H9 (cell line): Measurements from ENCODE around the gene UBE4B. TPM values are rescaled to one million over a fixed set of nuclear protein-coding genes. Genes with fewer than 3 reads are reported as not detected.

Experiments
- DNase-seq: peaks from one replicate; pipeline ENCODE4 v3.0.0-alpha.2; 2017
- H2AFZ ChIP-seq: one replicate; pipeline ENCODE4 v1.6.1; 2013; ENCODE audit warnings: mild to moderate bottlenecking, low read length, control low read depth, moderate library complexity
- H2AK5ac ChIP-seq: 2 replicates; pipeline ENCODE4 v1.6.1; 2013; ENCODE audit warnings: low read length, control low read depth, mixed read lengths; ENCODE audit not compliant: insufficient read length
- H2BK120ac ChIP-seq: one replicate; pipeline ENCODE4 v1.6.1; 2013; ENCODE audit warnings: low read depth, mild to moderate bottlenecking, low read length, control low read depth, inconsistent platforms; ENCODE audit not compliant: poor library complexity, severe bottlenecking
- H2BK12ac ChIP-seq: 2 replicates; pipeline ENCODE4 v1.6.1; 2013; ENCODE audit warnings: low read length, control low read depth, mixed read lengths, low read depth; ENCODE audit not compliant: insufficient read length
- H2BK15ac ChIP-seq: 2 replicates; pipeline ENCODE4 v1.6.1; 2013; ENCODE audit warnings: low read depth, low read length, control low read depth
- H2BK20ac ChIP-seq: one replicate; pipeline ENCODE4 v1.6.1; 2013; ENCODE audit warnings: low read depth, mild to moderate bottlenecking, low read length, control low read depth, inconsistent platforms; ENCODE audit not compliant: poor library complexity, severe bottlenecking
- H2BK5ac ChIP-seq: 2 replicates; pipeline ENCODE4 v1.6.1; 2013; ENCODE audit warnings: low read length, control low read depth, mixed read lengths; ENCODE audit not compliant: insufficient read length
- H3K14ac ChIP-seq: 2 replicates; pipeline ENCODE4 v1.6.1; 2013; ENCODE audit warnings: low read length, control low read depth; ENCODE audit not compliant: insufficient read depth
- H3K18ac ChIP-seq: 2 replicates; pipeline ENCODE4 v1.6.1; 2013; ENCODE audit warnings: low read depth, mild to moderate bottlenecking, mixed read lengths, low read length, control low read depth; ENCODE audit not compliant: insufficient read length
- H3K23ac ChIP-seq: 2 replicates; pipeline ENCODE4 v1.6.1; 2013; ENCODE audit warnings: low read length, control low read depth, mixed read lengths, low read depth; ENCODE audit not compliant: insufficient read length
- H3K23me2 ChIP-seq: 2 replicates; pipeline ENCODE4 v1.6.1; 2013; ENCODE audit warnings: low read depth, mild to moderate bottlenecking, mixed read lengths, low read length, control low read depth; ENCODE audit not compliant: insufficient read length, poor library complexity, severe bottlenecking
- H3K27ac ChIP-seq: 2 replicates; pipeline ENCODE4 v1.5.1; 2013; ENCODE audit warnings: low read length, control low read depth, mixed read lengths, low read depth; ENCODE audit not compliant: insufficient read length
- H3K27me3 ChIP-seq: 2 replicates; pipeline ENCODE4 v1.6.1; 2013; ENCODE audit warnings: low read length, control low read depth, inconsistent platforms; ENCODE audit not compliant: insufficient read depth
- H3K4ac ChIP-seq: 2 replicates; pipeline ENCODE4 v1.6.1; 2013; ENCODE audit warnings: low read depth, mild to moderate bottlenecking, control low read depth, inconsistent platforms, low read length, moderate library complexity
- H3K4me1 ChIP-seq: 2 replicates; pipeline ENCODE4 v1.6.1; 2013; ENCODE audit warnings: low read length, control low read depth, inconsistent platforms; ENCODE audit not compliant: insufficient read depth
- H3K4me2 ChIP-seq: 2 replicates; pipeline ENCODE4 v1.6.1; 2013; ENCODE audit warnings: low read length, control low read depth, mixed read lengths; ENCODE audit not compliant: insufficient read length, insufficient read depth
- H3K56ac ChIP-seq: 2 replicates; pipeline ENCODE4 v1.6.1; 2013; ENCODE audit warnings: low read depth, mild to moderate bottlenecking, mixed read lengths, low read length, control low read depth; ENCODE audit not compliant: insufficient read length
- H3K79me1 ChIP-seq: 2 replicates; pipeline ENCODE4 v1.6.1; 2013; ENCODE audit warnings: low read depth, mild to moderate bottlenecking, moderate library complexity, low read length, control low read depth, inconsistent platforms; ENCODE audit not compliant: insufficient read depth, poor library complexity, severe bottlenecking
- H3K79me2 ChIP-seq: 2 replicates; pipeline ENCODE4 v1.6.1; 2013; ENCODE audit warnings: low read length, control low read depth, inconsistent platforms; ENCODE audit not compliant: insufficient read depth
- H3K9ac ChIP-seq: 2 replicates; pipeline ENCODE4 v1.6.1; 2013; ENCODE audit warnings: low read length, control low read depth, mixed read lengths; ENCODE audit not compliant: insufficient read length; ENCODE audit errors: extremely low read depth
- H3K9me3 ChIP-seq: one replicate; pipeline ENCODE4 v1.6.1; 2013; ENCODE audit warnings: low read depth, low read length, inconsistent platforms; ENCODE audit not compliant: control insufficient read depth
- H3T11ph ChIP-seq: one replicate; pipeline ENCODE4 v1.6.1; 2013; ENCODE audit warnings: mild to moderate bottlenecking, low read length, control low read depth, inconsistent platforms
- H4K20me1 ChIP-seq: one replicate; pipeline ENCODE4 v1.6.1; 2013; ENCODE audit not compliant: control insufficient read depth, insufficient read length, insufficient read depth
- H4K5ac ChIP-seq: 2 replicates; pipeline ENCODE4 v1.6.1; 2013; ENCODE audit warnings: low read depth, mild to moderate bottlenecking, mixed read lengths, low read length, control low read depth; ENCODE audit not compliant: insufficient read length
- H4K8ac ChIP-seq: replicated peaks from 2 replicates; pipeline ENCODE4 v1.6.1; 2013; ENCODE audit warnings: low read length, control low read depth, mixed read lengths, low read depth; ENCODE audit not compliant: insufficient read length
- H4K91ac ChIP-seq: 2 replicates; pipeline ENCODE4 v1.6.1; 2013; ENCODE audit warnings: low read depth, mild to moderate bottlenecking, moderate library complexity, mixed read lengths, low read length, control low read depth; ENCODE audit not compliant: insufficient read length
- H3K27ac Mint-ChIP-seq, 3 experiments: 2 replicates in 2 of 3; 3 replicates in 1 of 3; pipeline ENCODE4 v1.8.0; 2020 to 2021; ENCODE audit warnings: mixed read lengths in 3 of 3, mild to moderate bottlenecking in 1 of 3, moderate library complexity in 1 of 3
- H3K27me3 Mint-ChIP-seq: 2 replicates; pipeline ENCODE4 v1.8.0; 2021; ENCODE audit warnings: low read depth, mild to moderate bottlenecking, moderate library complexity, mixed read lengths
- H3K36me3 Mint-ChIP-seq, 3 experiments: 2 replicates in 2 of 3; 3 replicates in 1 of 3; pipeline ENCODE4 v1.8.0; 2020 to 2021; ENCODE audit warnings: low read depth in 3 of 3, mixed read lengths in 3 of 3; ENCODE audit not compliant: insufficient read depth in 1 of 3
- H3K4me1 Mint-ChIP-seq, 2 experiments: 2 replicates each; pipeline ENCODE4 v1.8.0; 2020; ENCODE audit warnings: mixed read lengths in 2 of 2
- H3K4me3 Mint-ChIP-seq, 2 experiments: 2 replicates in 1 of 2; 3 replicates in 1 of 2; pipeline ENCODE4 v1.8.0; 2020 to 2021; ENCODE audit warnings: mild to moderate bottlenecking in 2 of 2, mixed read lengths in 2 of 2, moderate library complexity in 1 of 2
- H3K9me3 Mint-ChIP-seq, 2 experiments: 2 replicates in 1 of 2; 3 replicates in 1 of 2; pipeline ENCODE4 v1.8.0; 2020; ENCODE audit warnings: mild to moderate bottlenecking in 2 of 2, mixed read lengths in 2 of 2, moderate library complexity in 1 of 2
- CTCF ChIP-seq: fragments of 200-600 bp; sonication (generic); conservative IDR thresholded peaks from 3 replicates; pipeline ENCODE4 v1.8.0; 2021; ENCODE audit warnings: antibody characterized with exemption, mild to moderate bottlenecking
- WGBS: extraction: QIAGEN DNeasy Blood & Tissue Kit; methylation state at CpG from one replicate; pipeline ENCODE4 v1.1.7; 2013; ENCODE audit warnings: missing lambda C conversion rate, low lambda C conversion rate, mixed read lengths; ENCODE audit not compliant: insufficient read length; ENCODE audit errors: extremely low coverage; 5-methylcytosine and 5-hydroxymethylcytosine counted together
- total RNA-seq: library from RNA; stranded (reverse); gene quantifications from 2 replicates; pipeline ENCODE4 v1.2.1, GENCODE V29; 2021

The UBE4B gene
- total RNA-seq, 1 experiment from 2014 or later: 67.6 TPM

GRCh38 chr1:10075732-10076131, 43.0 kb downstream of the UBE4B start:
- H4K8ac ChIP-seq: no peak overlapping the region
- H3K4me1 Mint-ChIP-seq: peaks cover 10 to 15% of the 10 kb centered on the region in 2 experiments
- peaks cover 11 to 28% (median 16%) of the 10 kb centered on the region in 3 experiments; a peak in 6 of 7 replicates for H3K36me3 Mint-ChIP-seq
- no peaks in the 10 kb centered on the region for H3K79me2 ChIP-seq
- TF ChIP-seq CTCF: no peak
- no peak overlapping the region for H2AK5ac ChIP-seq
- DNase-seq: no peak
- no peak overlapping the region for H2BK15ac ChIP-seq
- no peak overlapping the region for H4K91ac ChIP-seq
- H3K4ac ChIP-seq: no peak overlapping the region
- H2AFZ ChIP-seq: no peak overlapping the region
- H3K27ac Mint-ChIP-seq: no peak overlapping the region
- no peak overlapping the region for H2BK120ac ChIP-seq
- no peak overlapping the region for H3K9ac ChIP-seq
- H3K4me3 Mint-ChIP-seq: no peak overlapping the region
- no CpG with 5 or more reads among the region's 9 CpGs for WGBS
- H2BK20ac ChIP-seq: no peak overlapping the region
- no peaks in the 10 kb centered on the region; the same call in 1 of the 2 replicates for H3K27me3 Mint-ChIP-seq
- H3K23me2 ChIP-seq: no peaks in the 10 kb centered on the region
- no peak overlapping the region for H2BK12ac ChIP-seq
- no peaks in the 10 kb centered on the region for H3K9me3 Mint-ChIP-seq
- no peak overlapping the region for H3K18ac ChIP-seq
- no peak overlapping the region for H2BK5ac ChIP-seq
- H3K27ac ChIP-seq: no peak overlapping the region
- no peak overlapping the region for H3K4me2 ChIP-seq
- no peak overlapping the region for H4K5ac ChIP-seq
- H3K9me3 ChIP-seq: no peaks in the 10 kb centered on the region
- no peak overlapping the region for H3K14ac ChIP-seq
- no peaks in the 10 kb centered on the region for H3K4me1 ChIP-seq
- peaks cover 3% of the 10 kb centered on the region for H3K79me1 ChIP-seq
- no peak overlapping the region for H3K23ac ChIP-seq
- no peaks in the 10 kb centered on the region for H4K20me1 ChIP-seq
- no peaks in the 10 kb centered on the region for H3K27me3 ChIP-seq
- no peak overlapping the region for H3K56ac ChIP-seq
- no peak overlapping the region for H3T11ph ChIP-seq
